ENCODE results near the gene RND2. TPM values are rescaled to one million over a fixed set of nuclear protein-coding genes. Genes with fewer than 3 reads are reported as not detected.

RND2 gene
- total RNA-seq, 1 donor = 0.36 TPM

DNA sequence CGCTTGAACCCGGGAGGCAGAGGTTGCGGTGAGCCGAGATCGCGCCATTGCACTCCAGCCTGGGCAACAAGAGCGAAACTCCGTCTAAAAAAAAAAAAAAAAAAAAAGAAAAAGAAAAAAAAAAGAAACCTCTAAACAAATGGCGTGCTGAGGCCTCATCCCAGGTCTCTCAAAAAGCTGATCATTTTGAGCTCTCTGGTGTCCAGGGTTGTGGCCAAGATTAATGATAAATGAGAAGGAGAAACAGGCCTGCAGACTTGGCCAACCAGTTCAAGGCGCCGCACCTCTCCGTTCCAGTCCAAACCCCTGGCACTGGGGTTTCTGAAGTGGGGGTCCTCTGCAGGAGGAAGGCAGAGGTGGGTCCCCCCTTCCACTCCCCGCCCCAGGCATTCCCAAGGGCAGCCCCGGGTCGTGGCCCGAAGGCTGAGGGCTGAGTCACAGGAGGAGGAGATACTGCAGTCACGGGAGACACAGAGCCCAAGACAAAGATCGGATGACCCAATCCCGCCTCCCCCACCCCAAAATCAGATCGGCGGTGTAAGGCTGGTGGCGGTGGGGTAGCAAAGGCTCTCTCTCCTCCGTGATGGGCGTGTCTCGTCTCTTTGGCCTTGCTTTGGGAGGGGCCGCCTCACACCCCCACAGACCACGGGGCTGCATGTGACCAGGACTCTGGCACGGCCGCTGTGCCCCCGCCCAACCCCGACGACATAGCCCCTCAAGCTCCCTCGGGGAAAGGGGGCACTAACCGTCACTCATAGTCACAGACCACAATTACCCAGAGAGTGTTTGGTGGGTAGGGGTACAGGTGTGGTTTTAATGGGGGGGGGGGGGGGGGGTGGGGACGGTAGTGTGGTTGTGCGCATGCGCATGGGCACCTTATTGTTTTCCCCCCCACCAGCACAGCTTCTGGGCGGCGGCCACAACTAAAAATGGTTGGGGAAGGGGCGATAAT, 4.0 kb upstream of the RND2 start:
- peak overlapping the region; percentile 90 for H3K4me2 ChIP-seq (ENCODE audit: insufficient read depth, low read length)
- peak; percentile 97 for DNase-seq (ENCODE audit: insufficient read length, low spot score, missing footprints)
- peak overlapping the region; percentile 77 for H3K27ac ChIP-seq (ENCODE audit: low read depth, low read length)
- H3K9me3 ChIP-seq (ENCODE audit: low read depth, low read length) = no peaks in the 10 kb centered on the region
- TF ChIP-seq, protein P1, sequence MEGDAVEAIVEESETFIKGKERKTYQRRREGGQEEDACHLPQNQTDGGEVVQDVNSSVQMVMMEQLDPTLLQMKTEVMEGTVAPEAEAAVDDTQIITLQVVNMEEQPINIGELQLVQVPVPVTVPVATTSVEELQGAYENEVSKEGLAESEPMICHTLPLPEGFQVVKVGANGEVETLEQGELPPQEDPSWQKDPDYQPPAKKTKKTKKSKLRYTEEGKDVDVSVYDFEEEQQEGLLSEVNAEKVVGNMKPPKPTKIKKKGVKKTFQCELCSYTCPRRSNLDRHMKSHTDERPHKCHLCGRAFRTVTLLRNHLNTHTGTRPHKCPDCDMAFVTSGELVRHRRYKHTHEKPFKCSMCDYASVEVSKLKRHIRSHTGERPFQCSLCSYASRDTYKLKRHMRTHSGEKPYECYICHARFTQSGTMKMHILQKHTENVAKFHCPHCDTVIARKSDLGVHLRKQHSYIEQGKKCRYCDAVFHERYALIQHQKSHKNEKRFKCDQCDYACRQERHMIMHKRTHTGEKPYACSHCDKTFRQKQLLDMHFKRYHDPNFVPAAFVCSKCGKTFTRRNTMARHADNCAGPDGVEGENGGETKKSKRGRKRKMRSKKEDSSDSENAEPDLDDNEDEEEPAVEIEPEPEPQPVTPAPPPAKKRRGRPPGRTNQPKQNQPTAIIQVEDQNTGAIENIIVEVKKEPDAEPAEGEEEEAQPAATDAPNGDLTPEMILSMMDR (IDR thresholded peaks at IDR 0.05; ENCODE audit: extremely low read depth, low read depth, low read length) = no peak
- H2AFZ ChIP-seq (ENCODE audit: low read length) = peak overlapping the region; percentile 88
- H3K27me3 ChIP-seq (ENCODE audit: insufficient read depth, low read length) = no peaks in the 10 kb centered on the region
- peaks cover 55% of the 10 kb centered on the region for H3K79me2 ChIP-seq (ENCODE audit: insufficient read depth, low read length)
- peak overlapping the region; percentile 100 for H3K4me3 ChIP-seq (ENCODE audit: insufficient read depth, low read length)
- peaks cover 24% of the 10 kb centered on the region for H3K36me3 ChIP-seq (ENCODE audit: insufficient read depth, low read length)
- H4K20me1 ChIP-seq (ENCODE audit: insufficient read depth, low read length) = peaks cover 26% of the 10 kb centered on the region
- H3K4me1 ChIP-seq (ENCODE audit: insufficient read depth, low read length) = peaks cover 27% of the 10 kb centered on the region

DNA sequence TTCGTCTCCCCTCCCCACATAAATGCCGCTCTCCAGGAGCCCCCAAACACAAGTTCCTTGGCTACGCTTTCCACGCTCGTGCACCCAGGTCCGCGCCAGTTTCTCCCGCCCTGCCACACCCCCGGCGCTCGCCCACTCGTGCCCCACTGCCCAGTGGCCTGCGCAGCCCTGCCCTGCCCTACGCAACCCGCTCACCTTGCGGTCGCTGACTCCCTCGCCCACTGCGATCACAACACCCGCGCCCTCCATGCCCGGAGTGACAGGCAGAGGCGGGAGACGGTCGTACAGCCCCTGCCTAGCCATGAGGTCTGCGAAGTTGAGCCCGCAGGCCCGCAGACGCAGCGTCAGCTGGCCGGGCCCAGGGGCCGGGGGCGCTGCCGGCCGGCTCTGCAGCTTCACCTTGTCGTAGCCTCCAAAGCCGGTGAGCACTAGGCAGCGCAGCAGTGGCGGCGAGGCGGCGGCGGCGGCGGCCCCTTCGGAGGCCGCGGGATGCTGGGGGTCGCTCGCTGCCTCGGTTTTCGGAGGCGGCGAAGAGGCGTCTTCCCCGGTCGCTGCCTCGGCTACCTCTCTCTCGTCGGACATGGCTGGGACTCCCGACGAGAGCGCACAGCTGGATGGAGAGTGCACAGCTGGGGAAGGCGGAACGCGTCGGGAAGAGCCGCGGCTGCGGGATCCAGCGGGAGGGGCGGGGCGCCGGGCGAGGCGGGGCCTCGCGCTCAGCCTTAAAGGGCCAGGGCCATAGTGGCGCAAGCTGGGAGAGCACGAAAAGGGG, 3.1 kb upstream of the RND2 start, which contains the start of gene VAT1:
VAT1 (minus strand) TSS at position 645 of the 772 bp plus-strand sequence; CDS start at position 582, 63 bp downstream.
- H3K4me1 ChIP-seq (ENCODE audit: insufficient read depth, low read length) = peaks cover 27% of the 10 kb centered on the region
- H4K20me1 ChIP-seq (ENCODE audit: insufficient read depth, low read length) = peaks cover 21% of the 10 kb centered on the region
- peak within 1 kb of the TSS; percentile 77 for H3K27ac ChIP-seq (ENCODE audit: low read depth, low read length)
- H3K79me2 ChIP-seq (ENCODE audit: insufficient read depth, low read length) = peaks cover 48% of the 10 kb centered on the region
- no peaks in the 10 kb centered on the region for H3K9me3 ChIP-seq (ENCODE audit: low read depth, low read length)
- H3K4me3 ChIP-seq (ENCODE audit: insufficient read depth, low read length) = peak within 1 kb of the TSS; percentile 100
- H3K27me3 ChIP-seq (ENCODE audit: insufficient read depth, low read length) = no peaks in the 10 kb centered on the region
- H2AFZ ChIP-seq (ENCODE audit: low read length) = peak within 1 kb of the TSS; percentile 88
- H3K4me2 ChIP-seq (ENCODE audit: insufficient read depth, low read length) = peak within 1 kb of the TSS; percentile 90
- H3K36me3 ChIP-seq (ENCODE audit: insufficient read depth, low read length) = peaks cover 20% of the 10 kb centered on the region
- DNase-seq (ENCODE audit: insufficient read length, low spot score, missing footprints) = peak; percentile 99
- TF ChIP-seq, protein P1 (IDR thresholded peaks at IDR 0.05; ENCODE audit: extremely low read depth, low read depth, low read length) = no peak

DNA sequence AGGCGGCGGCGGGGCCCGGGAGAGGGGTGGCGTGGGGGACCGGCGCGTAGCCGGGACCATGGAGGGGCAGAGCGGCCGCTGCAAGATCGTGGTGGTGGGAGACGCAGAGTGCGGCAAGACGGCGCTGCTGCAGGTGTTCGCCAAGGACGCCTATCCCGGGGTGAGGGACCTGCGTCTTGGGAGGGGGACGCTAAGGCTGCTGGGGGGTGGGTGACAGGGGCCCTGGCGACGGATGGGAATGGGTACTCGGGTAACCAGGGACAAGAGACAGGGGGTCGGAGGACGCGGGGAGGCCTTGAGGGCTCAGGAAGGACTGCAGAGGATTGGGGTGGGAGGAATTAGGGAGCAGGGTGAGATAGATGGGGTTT, 243 bp downstream of the RND2 start:
- H2AFZ ChIP-seq (ENCODE audit: low read length) = peak overlapping the region; percentile 59
- DNase-seq (ENCODE audit: insufficient read length, low spot score, missing footprints) = no peak
- H3K27me3 ChIP-seq (ENCODE audit: insufficient read depth, low read length) = no peaks in the 10 kb centered on the region
- peaks cover 20% of the 10 kb centered on the region for H3K79me2 ChIP-seq (ENCODE audit: insufficient read depth, low read length)
- no peaks in the 10 kb centered on the region for H3K9me3 ChIP-seq (ENCODE audit: low read depth, low read length)
- TF ChIP-seq, protein P1 (IDR thresholded peaks at IDR 0.05; ENCODE audit: extremely low read depth, low read depth, low read length) = no peak
- peaks cover 2% of the 10 kb centered on the region for H4K20me1 ChIP-seq (ENCODE audit: insufficient read depth, low read length)
- peak overlapping the region; percentile 63 for H3K4me2 ChIP-seq (ENCODE audit: insufficient read depth, low read length)
- H3K4me3 ChIP-seq (ENCODE audit: insufficient read depth, low read length) = peak overlapping the region; percentile 56
- H3K4me1 ChIP-seq (ENCODE audit: insufficient read depth, low read length) = peaks cover 11% of the 10 kb centered on the region
- peaks cover 1% of the 10 kb centered on the region for H3K36me3 ChIP-seq (ENCODE audit: insufficient read depth, low read length)
- H3K27ac ChIP-seq (ENCODE audit: low read depth, low read length) = no peak overlapping the region
